GM06990 (cell line): ENCODE measurements around the gene QKI.
"Not testable (repeated sequence)": the region's sequence is repeated elsewhere in the genome, so short reads cannot be mapped to it uniquely, and the experiment has no call there.

ENCODE experiments used
- DNase-seq: peaks from one replicate; pipeline ENCODE4 v3.0.0-alpha.2; 2011; ENCODE audit not compliant: insufficient read length; ENCODE audit errors: extremely low read depth
- H3K27me3 ChIP-seq: replicated peaks from 2 replicates; pipeline ENCODE4 v1.6.0; 2011; ENCODE audit warnings: low read length; ENCODE audit not compliant: control insufficient read depth, insufficient read depth
- H3K36me3 ChIP-seq: 2 replicates; pipeline ENCODE4 v1.5.1; 2011; ENCODE audit warnings: low read length; ENCODE audit not compliant: control insufficient read depth, insufficient read depth
- H3K4me3 ChIP-seq: replicated peaks from 2 replicates; pipeline ENCODE4 v1.5.1; 2011; ENCODE audit warnings: low read depth, mild to moderate bottlenecking, control low read depth, low read length
- TF ChIP-seq, protein P1 (sequence below): IDR thresholded peaks from 2 replicates; pipeline ENCODE4 v1.5.1; 2011; ENCODE audit warnings: low read length, control low read depth, mild to moderate bottlenecking, inconsistent platforms; ENCODE audit not compliant: insufficient read depth, poor library complexity, severe bottlenecking

The QKI gene

DNA sequence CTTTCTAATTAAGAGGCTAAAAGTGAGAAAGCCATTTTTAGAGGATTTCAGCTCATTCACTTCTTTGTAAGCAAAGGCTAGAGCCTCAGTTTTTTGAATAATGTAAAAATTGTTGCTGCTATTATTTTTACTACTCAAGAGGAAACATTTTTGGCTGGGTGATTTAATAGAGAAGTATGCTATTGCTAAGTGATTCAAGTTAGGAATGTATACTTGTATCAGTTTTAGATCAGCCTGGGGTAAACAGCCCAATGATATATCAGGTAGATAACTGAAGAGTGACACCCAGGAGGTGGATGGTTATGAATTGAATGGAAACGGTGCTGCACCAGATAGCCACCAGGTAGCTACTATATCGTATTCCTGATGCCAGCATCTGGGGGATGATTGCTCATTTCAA, 9.2 kb downstream of the QKI start:
- no peak overlapping the region for H3K4me3 ChIP-seq

DNA sequence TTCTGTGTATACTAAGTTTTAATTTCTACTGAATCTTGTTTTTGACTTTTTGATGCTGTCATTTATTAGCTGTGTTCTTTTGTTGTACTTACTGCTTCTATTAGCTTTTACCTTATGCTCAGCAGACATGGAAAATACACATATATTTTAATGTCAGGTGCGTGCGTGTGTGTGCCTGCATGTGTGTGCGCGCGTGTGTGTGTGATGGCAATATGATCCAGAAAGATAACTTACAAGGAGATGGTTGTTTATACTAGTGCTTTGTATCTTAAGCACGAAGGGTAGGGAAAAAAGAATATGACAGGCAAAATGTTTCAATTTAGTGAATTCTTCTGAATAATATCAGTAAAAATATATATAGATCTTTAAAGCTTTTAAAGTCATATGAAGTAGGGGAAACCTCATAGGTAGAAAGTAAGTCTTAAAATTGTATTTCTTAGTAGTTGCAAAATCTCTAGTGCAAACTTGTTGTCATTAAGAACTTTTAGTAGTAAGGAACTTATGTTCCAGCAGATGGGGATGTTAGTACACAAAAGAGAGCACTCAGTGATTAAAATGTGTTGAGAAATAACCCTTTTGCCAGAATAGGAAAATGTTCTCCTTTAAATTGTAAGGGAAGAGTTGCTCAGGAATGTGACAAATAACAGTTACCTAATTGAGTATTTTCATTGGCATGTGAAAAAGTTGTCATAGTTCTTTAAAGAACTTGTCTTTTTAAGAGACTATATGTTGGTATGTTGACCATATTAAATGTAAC, 13.2 kb downstream of the QKI start:
- Histone ChIP-seq H3K27me3 (no peaks in the 10 kb centered on the region), H3K4me3 (no peak overlapping the region), H3K36me3 (no peaks in the 10 kb centered on the region)
- no peak for DNase-seq
- TF ChIP-seq, protein P1, sequence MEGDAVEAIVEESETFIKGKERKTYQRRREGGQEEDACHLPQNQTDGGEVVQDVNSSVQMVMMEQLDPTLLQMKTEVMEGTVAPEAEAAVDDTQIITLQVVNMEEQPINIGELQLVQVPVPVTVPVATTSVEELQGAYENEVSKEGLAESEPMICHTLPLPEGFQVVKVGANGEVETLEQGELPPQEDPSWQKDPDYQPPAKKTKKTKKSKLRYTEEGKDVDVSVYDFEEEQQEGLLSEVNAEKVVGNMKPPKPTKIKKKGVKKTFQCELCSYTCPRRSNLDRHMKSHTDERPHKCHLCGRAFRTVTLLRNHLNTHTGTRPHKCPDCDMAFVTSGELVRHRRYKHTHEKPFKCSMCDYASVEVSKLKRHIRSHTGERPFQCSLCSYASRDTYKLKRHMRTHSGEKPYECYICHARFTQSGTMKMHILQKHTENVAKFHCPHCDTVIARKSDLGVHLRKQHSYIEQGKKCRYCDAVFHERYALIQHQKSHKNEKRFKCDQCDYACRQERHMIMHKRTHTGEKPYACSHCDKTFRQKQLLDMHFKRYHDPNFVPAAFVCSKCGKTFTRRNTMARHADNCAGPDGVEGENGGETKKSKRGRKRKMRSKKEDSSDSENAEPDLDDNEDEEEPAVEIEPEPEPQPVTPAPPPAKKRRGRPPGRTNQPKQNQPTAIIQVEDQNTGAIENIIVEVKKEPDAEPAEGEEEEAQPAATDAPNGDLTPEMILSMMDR = peak; percentile 13

More for the DNA sequence above, 9.2 kb downstream of the QKI start:
- Histone ChIP-seq H3K27me3 (no peaks in the 10 kb centered on the region), H3K36me3 (no peaks in the 10 kb centered on the region)
- no peak for DNase-seq
- TF ChIP-seq, protein P1 = no peak

DNA sequence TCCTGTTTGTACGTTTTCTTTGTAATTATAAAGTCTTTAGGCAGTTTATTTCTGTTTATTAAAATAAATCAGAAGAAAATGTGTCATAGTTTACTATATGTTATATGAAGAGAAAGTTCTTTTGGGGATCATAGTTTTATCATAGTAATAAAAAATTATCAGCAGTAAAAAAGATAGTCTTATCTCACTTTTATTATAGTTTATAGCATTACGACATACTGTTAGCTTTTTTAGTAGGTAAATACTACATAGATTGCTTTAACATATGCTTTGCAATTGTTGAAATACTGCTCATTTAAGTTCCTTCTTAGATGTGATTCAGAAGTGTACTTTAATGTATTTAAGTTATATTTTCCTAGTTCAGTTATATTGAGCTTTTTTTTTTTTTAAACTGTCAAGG, 13.9 kb downstream of the QKI start:
- no peak for DNase-seq
- TF ChIP-seq, protein P1 = no peak

DNA sequence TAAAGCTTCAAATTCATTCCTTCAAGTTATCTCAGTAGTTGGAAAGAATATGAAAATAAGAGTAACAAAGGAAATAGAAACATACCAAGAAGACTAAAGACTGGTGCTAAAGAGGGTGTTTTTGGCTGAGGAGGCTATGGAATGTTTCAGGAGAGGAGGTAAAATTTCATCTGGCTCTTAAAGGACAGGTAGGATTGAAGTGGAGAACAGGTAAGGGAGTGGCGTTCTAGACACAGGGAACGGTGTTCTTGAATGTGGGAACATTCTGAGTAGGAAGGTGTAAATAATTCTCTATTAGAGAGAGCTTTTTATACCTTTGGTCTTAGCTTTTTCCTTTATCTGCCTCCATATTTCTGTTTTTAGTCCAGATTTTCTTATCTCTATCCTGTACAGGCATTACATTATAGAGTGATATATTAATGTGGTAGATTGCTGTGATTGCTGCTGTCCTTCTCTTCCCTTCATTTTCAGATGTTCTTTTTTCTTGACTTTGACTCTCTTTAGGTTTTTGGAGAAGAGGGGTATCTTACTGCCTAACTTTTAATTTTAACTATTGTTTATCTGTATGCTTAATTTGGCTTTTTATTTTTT, 15.4 kb downstream of the QKI start:
- H3K4me3 ChIP-seq = no peak overlapping the region
- TF ChIP-seq, protein P1 = no peak
- DNase-seq = no peak
- H3K27me3 ChIP-seq = no peaks in the 10 kb centered on the region
- no peaks in the 10 kb centered on the region for H3K36me3 ChIP-seq

More for the DNA sequence above, 13.9 kb downstream of the QKI start:
- Histone ChIP-seq H3K4me3 (no peak overlapping the region), H3K27me3 (no peaks in the 10 kb centered on the region), H3K36me3 (no peaks in the 10 kb centered on the region)

DNA sequence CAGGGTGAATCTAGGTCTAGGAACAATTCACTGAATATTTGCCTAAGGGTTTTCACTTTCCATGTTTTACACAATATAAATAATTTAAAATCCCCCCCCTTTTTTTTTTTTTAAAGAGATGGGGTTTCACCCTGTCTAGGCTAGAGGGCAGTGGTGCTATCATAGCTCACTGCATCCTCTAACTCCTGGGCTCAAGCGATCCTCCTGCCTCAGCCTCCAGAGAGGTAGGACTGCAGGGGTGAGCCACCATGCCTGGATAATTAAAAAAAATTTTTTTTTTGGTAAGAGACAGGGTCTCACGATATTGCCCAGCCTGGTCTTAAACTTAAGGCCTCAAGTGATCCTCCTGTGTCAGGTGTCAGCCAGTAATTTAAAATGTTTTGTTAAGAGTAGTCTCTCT, 17.8 kb downstream of the QKI start:
- no peaks in the 10 kb centered on the region for H3K36me3 ChIP-seq
- no peak for DNase-seq
- TF ChIP-seq, protein P1 = no peak

DNA sequence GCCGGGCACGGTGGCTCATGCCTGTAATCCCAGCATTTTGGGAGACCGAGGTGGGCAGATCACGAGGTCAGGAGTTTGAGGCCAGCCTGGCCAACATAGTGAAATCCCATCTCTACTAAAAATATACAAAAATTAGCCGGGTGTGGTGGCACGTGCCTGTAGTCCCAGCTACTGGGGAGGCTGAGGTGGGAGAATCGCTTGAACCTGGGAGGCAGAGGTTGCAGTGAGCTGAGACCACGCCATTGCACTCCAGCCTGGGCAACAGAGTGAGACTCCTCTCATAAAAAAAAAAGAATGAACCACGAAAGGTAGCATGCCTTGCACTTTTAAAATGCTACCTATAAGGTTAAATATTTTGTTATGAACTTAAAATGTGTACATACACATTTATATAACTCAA, 19.0 kb downstream of the QKI start:
- not testable (repeated sequence) for H3K36me3 ChIP-seq, H3K27me3 ChIP-seq, H3K4me3 ChIP-seq, DNase-seq

More for the DNA sequence above, 17.8 kb downstream of the QKI start:
- Histone ChIP-seq H3K4me3 (no peak overlapping the region), H3K27me3 (no peaks in the 10 kb centered on the region)
